ENCODE results near the gene EIF2D. TPM values are rescaled to one million over a fixed set of nuclear protein-coding genes. Genes with fewer than 3 reads are reported as not detected.

Gene EIF2D
- total and polyA plus RNA-seq, 9 of the 15 experiments (the other 6 are each of a cell fraction or from before 2014, with no cell fraction given): 81.1 to 138 (median 93.9) TPM

- TF ChIP-seq ZNF41 (CRISPR knock-in tag; conservative IDR thresholded peaks at IDR 0.05): no peak
- no peak for TF ChIP-seq ZNF23 (CRISPR knock-in tag; IDR thresholded peaks at IDR 0.05)
- TF ChIP-seq TFAM (CRISPR knock-in tag; conservative IDR thresholded peaks at IDR 0.05): no peak
- TF ChIP-seq NCOA2 (IDR thresholded peaks at IDR 0.05; ENCODE audit: partially characterized antibody in 2 of 2): no peak
- TF ChIP-seq CHD2 (IDR thresholded peaks at IDR 0.05; ENCODE audit: low read depth, low read length): no peak
- no peak for TF ChIP-seq GATA2 (CRISPR knock-in tag; IDR thresholded peaks at IDR 0.05)
- peak; percentile 28; the same call in 1 of the 2 replicates for TF ChIP-seq L3MBTL2 (IDR thresholded peaks at IDR 0.05)
- TF ChIP-seq MED1 (CRISPR knock-in tag; IDR thresholded peaks at IDR 0.05; ENCODE audit: borderline replicate concordance): no peak
- no peak for TF ChIP-seq PBX2 (CRISPR knock-in tag; IDR thresholded peaks at IDR 0.05; ENCODE audit: low read depth)
- TF ChIP-seq PBX2 (tag; conservative IDR thresholded peaks at IDR 0.05; ENCODE audit: low read depth): no peak
- TF ChIP-seq, protein P1, sequence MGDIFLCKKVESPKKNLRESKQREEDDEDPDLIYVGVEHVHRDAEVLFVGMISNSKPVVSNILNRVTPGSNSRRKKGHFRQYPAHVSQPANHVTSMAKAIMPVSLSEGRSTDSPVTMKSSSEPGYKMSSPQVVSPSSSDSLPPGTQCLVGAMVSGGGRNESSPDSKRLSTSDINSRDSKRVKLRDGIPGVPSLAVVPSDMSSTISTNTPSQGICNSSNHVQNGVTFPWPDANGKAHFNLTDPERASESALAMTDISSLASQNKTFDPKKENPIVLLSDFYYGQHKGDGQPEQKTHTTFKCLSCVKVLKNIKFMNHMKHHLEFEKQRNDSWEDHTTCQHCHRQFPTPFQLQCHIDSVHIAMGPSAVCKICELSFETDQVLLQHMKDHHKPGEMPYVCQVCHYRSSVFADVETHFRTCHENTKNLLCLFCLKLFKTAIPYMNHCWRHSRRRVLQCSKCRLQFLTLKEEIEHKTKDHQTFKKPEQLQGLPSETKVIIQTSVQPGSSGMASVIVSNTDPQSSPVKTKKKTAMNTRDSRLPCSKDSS (IDR thresholded peaks at IDR 0.05; ENCODE audit: low read depth, partially characterized antibody): no peak
- TF ChIP-seq MTA1 (IDR thresholded peaks at IDR 0.05; ENCODE audit: borderline replicate concordance): no peak
- TF ChIP-seq TAF15 (IDR thresholded peaks at IDR 0.05; ENCODE audit: low read depth, low read length): no peak
- peak; percentile 29; the same call in 1 of the 2 replicates for TF ChIP-seq ELF1 (tag; IDR thresholded peaks at IDR 0.05)
- TF ChIP-seq HDAC8 (tag; IDR thresholded peaks at IDR 0.05): no peak
- TF ChIP-seq RFX1 (IDR thresholded peaks at IDR 0.05): no peak
- TF ChIP-seq PHB2 (IDR thresholded peaks at IDR 0.05; ENCODE audit: low read depth): no peak
- peak; percentile 91 for TF ChIP-seq MAX (CRISPR knock-in tag; IDR thresholded peaks at IDR 0.05)
- peak; percentile 53; the same call in 1 of the 2 replicates for TF ChIP-seq E2F3 (CRISPR knock-in tag; IDR thresholded peaks at IDR 0.05)
- TF ChIP-seq SLC30A9 (CRISPR knock-in tag; IDR thresholded peaks at IDR 0.05): no peak
- no peak for TF ChIP-seq TCF7 (IDR thresholded peaks at IDR 0.05; ENCODE audit: borderline replicate concordance)
- TF ChIP-seq, protein P2, sequence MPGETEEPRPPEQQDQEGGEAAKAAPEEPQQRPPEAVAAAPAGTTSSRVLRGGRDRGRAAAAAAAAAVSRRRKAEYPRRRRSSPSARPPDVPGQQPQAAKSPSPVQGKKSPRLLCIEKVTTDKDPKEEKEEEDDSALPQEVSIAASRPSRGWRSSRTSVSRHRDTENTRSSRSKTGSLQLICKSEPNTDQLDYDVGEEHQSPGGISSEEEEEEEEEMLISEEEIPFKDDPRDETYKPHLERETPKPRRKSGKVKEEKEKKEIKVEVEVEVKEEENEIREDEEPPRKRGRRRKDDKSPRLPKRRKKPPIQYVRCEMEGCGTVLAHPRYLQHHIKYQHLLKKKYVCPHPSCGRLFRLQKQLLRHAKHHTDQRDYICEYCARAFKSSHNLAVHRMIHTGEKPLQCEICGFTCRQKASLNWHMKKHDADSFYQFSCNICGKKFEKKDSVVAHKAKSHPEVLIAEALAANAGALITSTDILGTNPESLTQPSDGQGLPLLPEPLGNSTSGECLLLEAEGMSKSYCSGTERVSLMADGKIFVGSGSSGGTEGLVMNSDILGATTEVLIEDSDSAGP (CRISPR knock-in tag; IDR thresholded peaks at IDR 0.05): no peak
Observed at GRCh38 chr1:206544562-206545257, 67.6 kb downstream of the EIF2D start (continued).
